IMR-90 (cell line): ENCODE data around the gene MRPS15.

Source experiments
- CTCF ChIP-seq: conservative IDR thresholded peaks from 2 replicates; pipeline ENCODE4 v1.5.1; 2012; ENCODE audit warnings: mild to moderate bottlenecking, low read depth, low read length, improper control_type of control experiment
- MXI1 ChIP-seq: IDR thresholded peaks from 2 replicates; pipeline ENCODE4 v1.6.1; 2012; ENCODE audit warnings: low read depth, mild to moderate bottlenecking, low read length, moderate library complexity, borderline replicate concordance
- NFE2L2 ChIP-seq: fragments of 150-350 bp; IDR thresholded peaks from 2 replicates; pipeline ENCODE4 v1.6.1; 2016; ENCODE audit warnings: low read depth, mild to moderate bottlenecking, low read length
- POLR2A ChIP-seq: IDR thresholded peaks from 2 replicates; pipeline ENCODE4 v1.6.1; 2012; ENCODE audit warnings: mild to moderate bottlenecking, low read depth, low read length

- TF ChIP-seq CTCF (no peak), POLR2A (no peak), MXI1 (no peak), NFE2L2 (no peak)
Measured at GRCh38 chr1:36443297-36443696, 20.9 kb downstream of the MRPS15 start.
